ENCODE measurements around the gene PPP1R13B.

The PPP1R13B gene

GRCh38 chr14:103840014-103840413, 7.4 kb downstream of the PPP1R13B start:
- TF ChIP-seq ZNF274 (IDR thresholded peaks at IDR 0.05; ENCODE audit: low read depth, low read length), result no peak
- H3K4me3 ChIP-seq (ENCODE audit: low read length), result no peak overlapping the region

- no peak overlapping the region for H3K4me3 ChIP-seq (ENCODE audit: low read length)
- no peak for TF ChIP-seq ZNF274 (IDR thresholded peaks at IDR 0.05; ENCODE audit: low read depth, low read length)
These were observed 7.8 kb downstream of the PPP1R13B start for GRCh38 chr14:103839579-103839978.

GRCh38 chr14:103838117-103838516, 9.3 kb downstream of the PPP1R13B start:
- no peak for TF ChIP-seq ZNF274 (IDR thresholded peaks at IDR 0.05; ENCODE audit: low read depth, low read length)
- no peak overlapping the region for H3K4me3 ChIP-seq (ENCODE audit: low read length)

GRCh38 chr14:103836976-103837725, 10.2 kb downstream of the PPP1R13B start:
- H3K4me3 ChIP-seq (ENCODE audit: low read length), result no peak overlapping the region
- no peak for TF ChIP-seq ZNF274 (IDR thresholded peaks at IDR 0.05; ENCODE audit: low read depth, low read length)

- H3K4me3 ChIP-seq (ENCODE audit: low read length), result no peak overlapping the region
- TF ChIP-seq ZNF274 (IDR thresholded peaks at IDR 0.05; ENCODE audit: low read depth, low read length), result no peak
These were observed 12.4 kb downstream of the PPP1R13B start for GRCh38 chr14:103834956-103835355.

- H3K4me3 ChIP-seq (ENCODE audit: low read length), result no peak overlapping the region
- TF ChIP-seq ZNF274 (IDR thresholded peaks at IDR 0.05; ENCODE audit: low read depth, low read length), result no peak
These were observed 13.7 kb downstream of the PPP1R13B start for GRCh38 chr14:103833711-103834110.

- no peak for TF ChIP-seq ZNF274 (IDR thresholded peaks at IDR 0.05; ENCODE audit: low read depth, low read length)
- no peak overlapping the region for H3K4me3 ChIP-seq (ENCODE audit: low read length)
These were observed 15.3 kb downstream of the PPP1R13B start for GRCh38 chr14:103832046-103832445.

GRCh38 chr14:103830511-103831270, 16.7 kb downstream of the PPP1R13B start:
- TF ChIP-seq ZNF274 (IDR thresholded peaks at IDR 0.05; ENCODE audit: low read depth, low read length), result no peak
- no peak overlapping the region for H3K4me3 ChIP-seq (ENCODE audit: low read length)

- H3K4me3 ChIP-seq (ENCODE audit: low read length), result no peak overlapping the region
- TF ChIP-seq ZNF274 (IDR thresholded peaks at IDR 0.05; ENCODE audit: low read depth, low read length), result no peak
These were observed 18.9 kb downstream of the PPP1R13B start for GRCh38 chr14:103828315-103828967.

- H3K4me3 ChIP-seq (ENCODE audit: low read length), result no peak overlapping the region
- no peak for TF ChIP-seq ZNF274 (IDR thresholded peaks at IDR 0.05; ENCODE audit: low read depth, low read length)
These were observed 22.3 kb downstream of the PPP1R13B start for GRCh38 chr14:103825101-103825500.

- H3K4me3 ChIP-seq (ENCODE audit: low read length), result no peak overlapping the region
- TF ChIP-seq ZNF274 (IDR thresholded peaks at IDR 0.05; ENCODE audit: low read depth, low read length), result no peak
These were observed 26.5 kb downstream of the PPP1R13B start for GRCh38 chr14:103820908-103821307.

GRCh38 chr14:103820382-103820781, 27.0 kb downstream of the PPP1R13B start:
- peak overlapping the region; percentile 47; the same call in 1 of the 2 replicates for H3K4me3 ChIP-seq (ENCODE audit: low read length)
- TF ChIP-seq ZNF274 (IDR thresholded peaks at IDR 0.05; ENCODE audit: low read depth, low read length), result no peak

GRCh38 chr14:103819503-103820307, 27.7 kb downstream of the PPP1R13B start:
- TF ChIP-seq ZNF274 (IDR thresholded peaks at IDR 0.05; ENCODE audit: low read depth, low read length), result no peak
- peak overlapping the region; percentile 47; the same call in 1 of the 2 replicates for H3K4me3 ChIP-seq (ENCODE audit: low read length)

- no peak for TF ChIP-seq ZNF274 (IDR thresholded peaks at IDR 0.05; ENCODE audit: low read depth, low read length)
- no peak overlapping the region for H3K4me3 ChIP-seq (ENCODE audit: low read length)
These were observed 28.5 kb downstream of the PPP1R13B start for GRCh38 chr14:103818870-103819269.
